Measurements from ENCODE around the gene CACNB1. TPM values are rescaled to one million over a fixed set of nuclear protein-coding genes. Genes with fewer than 3 reads are reported as not detected.
A peak's percentile ranks its signal among the peaks of the same experiment; 100 is the strongest.

The CACNB1 gene
- total and polyA plus RNA-seq, 9 donors: 2.6 to 17.7 (median 9.2) TPM

DNA sequence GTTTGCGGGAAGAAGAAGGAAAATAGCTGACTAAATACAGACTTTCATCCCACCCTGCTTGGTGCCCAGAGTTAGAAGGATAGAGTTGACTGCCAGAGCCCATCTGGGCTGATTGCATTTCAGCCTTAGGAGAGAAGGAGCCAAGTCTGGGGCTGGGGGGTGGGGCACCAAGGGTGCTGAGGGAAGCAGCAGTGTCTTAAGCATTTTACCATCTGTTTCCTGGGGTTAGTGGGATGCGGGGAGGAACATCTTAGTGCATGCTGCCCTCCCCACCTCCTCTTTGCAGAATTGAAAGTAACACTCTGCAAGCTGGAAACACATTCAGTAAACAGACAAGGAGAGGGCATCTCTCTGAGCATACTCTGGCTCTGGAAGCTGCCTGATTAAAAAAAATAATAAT is 30.0 kb downstream of the CACNB1 start:
- TF ChIP-seq POLR2A (IDR thresholded peaks at IDR 0.05): no peak
- TF ChIP-seq, protein P1, sequence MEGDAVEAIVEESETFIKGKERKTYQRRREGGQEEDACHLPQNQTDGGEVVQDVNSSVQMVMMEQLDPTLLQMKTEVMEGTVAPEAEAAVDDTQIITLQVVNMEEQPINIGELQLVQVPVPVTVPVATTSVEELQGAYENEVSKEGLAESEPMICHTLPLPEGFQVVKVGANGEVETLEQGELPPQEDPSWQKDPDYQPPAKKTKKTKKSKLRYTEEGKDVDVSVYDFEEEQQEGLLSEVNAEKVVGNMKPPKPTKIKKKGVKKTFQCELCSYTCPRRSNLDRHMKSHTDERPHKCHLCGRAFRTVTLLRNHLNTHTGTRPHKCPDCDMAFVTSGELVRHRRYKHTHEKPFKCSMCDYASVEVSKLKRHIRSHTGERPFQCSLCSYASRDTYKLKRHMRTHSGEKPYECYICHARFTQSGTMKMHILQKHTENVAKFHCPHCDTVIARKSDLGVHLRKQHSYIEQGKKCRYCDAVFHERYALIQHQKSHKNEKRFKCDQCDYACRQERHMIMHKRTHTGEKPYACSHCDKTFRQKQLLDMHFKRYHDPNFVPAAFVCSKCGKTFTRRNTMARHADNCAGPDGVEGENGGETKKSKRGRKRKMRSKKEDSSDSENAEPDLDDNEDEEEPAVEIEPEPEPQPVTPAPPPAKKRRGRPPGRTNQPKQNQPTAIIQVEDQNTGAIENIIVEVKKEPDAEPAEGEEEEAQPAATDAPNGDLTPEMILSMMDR (IDR thresholded peaks at IDR 0.05): no peak
- TF ChIP-seq EP300 (IDR thresholded peaks at IDR 0.05): no peak
- Histone ChIP-seq H3K36me3 (no peaks in the 10 kb centered on the region), H3K9me3 (no peaks in the 10 kb centered on the region), H3K27me3 (no peaks in the 10 kb centered on the region), H3K27ac (no peak overlapping the region), H3K4me1 (ENCODE audit: insufficient read depth) (no peaks in the 10 kb centered on the region), H3K4me3 (no peak overlapping the region)
- 7 to 32% (median 12%) methylated on average over 2 of the region's 2 CpGs for WGBS, 3 donors
- intact Hi-C loops (cut with DNase I): loop anchor here in 1 of 4 donors (10.0 kb wide), 1 partner anchor 67 kb away; no protein-coding TSS in a partner anchor
- DNase-seq: no peak

DNA sequence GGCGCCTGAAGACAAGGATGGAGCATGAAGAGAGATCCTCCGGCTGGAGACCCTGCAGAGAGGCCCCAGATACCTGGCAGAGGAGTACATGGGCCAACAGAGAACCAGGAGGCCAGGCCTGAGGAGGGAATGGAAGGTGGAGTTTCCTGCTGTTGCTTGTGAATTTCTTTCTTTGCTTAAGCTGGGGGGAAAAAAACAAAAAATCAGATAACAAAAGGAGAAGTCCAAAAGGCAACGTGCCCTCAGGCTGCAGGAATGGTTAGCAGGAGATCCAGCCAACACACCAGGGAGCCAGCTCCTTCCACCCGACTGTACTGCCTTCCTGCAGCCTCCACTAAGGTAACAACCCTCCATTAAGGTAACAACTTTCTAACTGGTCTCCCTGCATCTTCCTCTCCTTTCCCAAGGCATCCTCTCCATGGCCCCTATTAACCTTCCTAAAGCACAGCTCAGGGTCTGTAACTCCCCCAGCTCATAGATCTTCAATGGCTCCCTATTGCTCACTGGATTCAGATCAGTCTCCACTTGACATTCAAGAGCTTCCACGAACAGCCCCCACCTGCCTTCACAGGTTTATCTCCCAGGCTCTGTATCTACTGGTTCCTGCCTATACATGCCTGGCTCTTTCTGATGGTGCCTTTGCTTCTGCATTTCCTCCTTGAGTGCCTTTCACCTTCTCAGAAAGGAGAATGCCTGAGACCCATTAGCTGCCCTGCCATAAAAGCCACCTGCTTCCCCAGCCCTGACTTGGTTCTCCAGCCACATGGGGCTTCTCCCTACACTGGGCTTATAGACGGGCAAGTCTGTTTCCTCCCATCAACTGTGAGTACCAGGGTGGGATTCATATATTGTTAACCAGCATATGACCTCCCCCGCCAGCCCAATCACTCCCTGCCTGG is 30.8 kb downstream of the CACNB1 start:
- no peak for DNase-seq
- 70 to 82% (median 71%) methylated on average over 7 of the region's 7 CpGs for WGBS, 3 donors
- Histone ChIP-seq H3K36me3 (no peaks in the 10 kb centered on the region), H3K4me3 (no peak overlapping the region), H3K27me3 (no peaks in the 10 kb centered on the region), H3K27ac (no peak overlapping the region), H3K9me3 (no peaks in the 10 kb centered on the region), H3K4me1 (ENCODE audit: insufficient read depth) (no peaks in the 10 kb centered on the region)
- intact Hi-C loops (cut with DNase I): loop anchor here in 1 of 4 donors (10.0 kb wide), 1 partner anchor 68 kb away; no protein-coding TSS in a partner anchor
- no peak for TF ChIP-seq POLR2A (IDR thresholded peaks at IDR 0.05)
- TF ChIP-seq EP300 (IDR thresholded peaks at IDR 0.05): no peak
- TF ChIP-seq, protein P1 (IDR thresholded peaks at IDR 0.05): no peak

DNA sequence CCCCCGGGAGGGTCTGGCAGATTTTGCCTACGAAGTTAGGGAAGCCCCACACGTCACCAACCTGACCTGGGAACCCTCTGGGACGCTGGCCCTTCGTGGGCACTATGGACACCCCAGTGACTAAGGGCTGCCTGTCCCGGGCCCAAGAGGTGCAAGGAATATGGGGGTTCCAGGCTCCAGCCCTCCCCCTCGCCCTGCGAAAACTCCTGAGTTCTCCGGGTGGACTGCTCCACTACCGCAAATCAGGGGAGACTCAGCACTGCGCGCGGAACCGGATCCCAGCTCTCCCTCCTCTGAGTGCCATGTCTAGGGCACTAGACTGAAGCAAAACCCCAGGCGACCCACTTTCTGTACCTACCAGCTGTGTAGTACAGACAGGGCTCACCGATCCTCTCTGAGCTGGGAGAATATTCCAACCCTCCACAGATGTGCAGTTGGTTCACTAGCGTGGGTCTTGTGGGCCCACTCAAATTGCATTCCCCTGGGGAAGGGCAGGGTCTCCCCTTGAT is 31.6 kb downstream of the CACNB1 start, which contains the start of gene ARL5C:
TSS of gene ARL5C (minus strand) at position 321 of the 509 bp plus-strand sequence. CDS start 401 bp downstream, outside the sequence.
- Histone ChIP-seq H3K4me3 (peak within 1 kb of the TSS; percentile 43), H3K27me3 (no peaks in the 10 kb centered on the region), H3K27ac (no peak within 1 kb of the TSS), H3K36me3 (no peaks in the 10 kb centered on the region), H3K9me3 (no peaks in the 10 kb centered on the region), H3K4me1 (ENCODE audit: insufficient read depth) (no peaks in the 10 kb centered on the region)
- intact Hi-C loops (cut with DNase I): loop anchor here in 1 of 4 donors (10.0 kb wide), 1 partner anchor 69 kb away; no protein-coding TSS in a partner anchor
- no peak for DNase-seq
- WGBS, 3 donors: 61 to 65% (median 64%) methylated on average over 15 to 17 of the region's 17 CpGs
- TF ChIP-seq POLR2A (IDR thresholded peaks at IDR 0.05) (no peak), EP300 (IDR thresholded peaks at IDR 0.05) (no peak)
- TF ChIP-seq, protein P1 (IDR thresholded peaks at IDR 0.05): no peak

DNA sequence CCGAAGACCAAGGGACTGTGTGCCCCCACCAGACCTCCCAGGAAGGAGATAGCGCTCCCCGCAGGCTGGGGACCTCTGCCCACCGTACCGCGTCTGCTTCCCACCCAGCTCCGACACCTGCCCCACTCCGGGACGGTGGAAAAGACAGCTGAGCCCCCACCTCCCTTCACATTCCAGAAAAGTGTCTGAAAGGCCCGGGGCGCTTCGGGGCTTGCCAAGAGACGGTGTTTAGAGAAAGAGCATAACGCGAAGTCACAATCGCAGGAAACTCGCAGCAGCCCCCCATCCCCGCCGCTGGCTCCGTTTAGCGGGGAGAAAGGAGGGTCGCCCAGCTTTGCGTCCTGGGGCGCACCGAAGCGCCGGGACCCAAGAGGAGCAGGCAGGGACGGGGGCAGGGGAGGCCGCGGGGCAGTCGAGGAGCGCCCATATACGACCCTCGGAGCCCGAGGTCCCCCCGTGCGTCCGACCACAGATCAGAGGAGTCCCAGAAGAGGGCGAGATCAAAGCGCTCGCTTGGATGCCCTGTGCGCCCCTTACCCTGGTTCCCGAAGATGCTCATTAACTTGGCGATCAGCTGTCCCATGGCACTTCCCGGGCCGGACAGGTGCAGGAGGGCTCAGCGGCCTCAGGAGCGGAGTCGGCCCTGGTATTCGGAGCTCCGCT is 32.2 kb downstream of the CACNB1 start:
- intact Hi-C loops (cut with DNase I): loop anchor here in 1 of 4 donors (10.0 kb wide), 1 partner anchor 69 kb away; no protein-coding TSS in a partner anchor
- peak overlapping the region; percentile 43 for H3K4me3 ChIP-seq
- H3K27ac ChIP-seq: no peak overlapping the region
- H3K36me3 ChIP-seq: no peaks in the 10 kb centered on the region
- no peaks in the 10 kb centered on the region for H3K27me3 ChIP-seq
- WGBS, 3 donors: 3 to 10% (median 4%) methylated on average over 45 to 51 of the region's 51 CpGs
- no peaks in the 10 kb centered on the region for H3K4me1 ChIP-seq (ENCODE audit: insufficient read depth)
- TF ChIP-seq EP300 (IDR thresholded peaks at IDR 0.05) (no peak), POLR2A (IDR thresholded peaks at IDR 0.05) (no peak)
- TF ChIP-seq, protein P1 (IDR thresholded peaks at IDR 0.05): no peak
- no peaks in the 10 kb centered on the region for H3K9me3 ChIP-seq
- no peak for DNase-seq

Measured in ovary (tissue), 9 donors.